AG09319 (cell line): Measurements from ENCODE around the gene ARHGEF10L.

ENCODE experiments used
- DNase-seq: peaks from one replicate; pipeline ENCODE4 v3.0.0-alpha.2; 2010; ENCODE audit warnings: low read depth; ENCODE audit errors: extremely low read depth
- CTCF ChIP-seq: IDR thresholded peaks from 2 replicates; pipeline ENCODE4 v1.5.1; 2011; ENCODE audit warnings: low read depth, mild to moderate bottlenecking, inconsistent platforms, low read length, moderate library complexity

Gene ARHGEF10L

DNA sequence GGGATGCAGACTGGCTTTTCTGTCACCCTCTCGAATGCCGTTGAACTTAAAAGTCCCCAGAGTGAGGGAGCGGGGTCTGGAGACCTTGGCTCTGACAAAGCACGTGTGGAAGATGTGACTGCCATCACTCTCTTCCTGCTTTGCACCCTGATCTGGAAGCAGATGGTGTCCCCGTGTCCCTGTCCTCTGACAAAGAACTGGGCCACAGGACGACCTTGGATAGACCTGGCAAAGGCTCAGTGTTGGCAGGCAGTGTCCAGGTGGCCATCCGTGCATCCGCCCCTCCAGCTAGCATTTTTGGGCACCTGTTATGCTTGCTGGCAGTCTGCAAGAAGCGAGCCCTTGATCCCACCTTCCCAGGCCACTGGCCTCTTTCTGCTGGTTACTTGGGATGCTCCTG lies 27.4 kb downstream of the ARHGEF10L start:
- no peak for DNase-seq
- TF ChIP-seq CTCF = no peak

DNA sequence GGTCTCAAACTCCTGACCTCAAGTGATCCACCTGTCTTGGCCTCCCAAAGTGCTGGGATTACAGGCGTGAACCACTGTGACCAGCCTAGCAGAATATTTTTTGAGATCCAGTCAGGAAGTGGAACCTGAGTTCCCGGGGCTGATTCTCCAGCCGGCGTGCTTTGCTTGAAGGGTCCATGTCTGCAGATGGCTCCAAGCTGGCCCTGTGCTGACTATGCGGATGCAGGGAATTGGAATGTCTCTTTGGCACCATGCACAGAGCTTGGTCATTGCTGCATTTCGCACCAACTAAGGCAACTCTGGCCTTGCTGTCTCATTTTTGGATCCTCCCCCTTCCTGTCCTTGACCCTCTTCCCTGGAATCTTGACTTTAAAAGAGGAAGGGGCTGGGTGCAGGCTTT lies 28.1 kb downstream of the ARHGEF10L start:
- no peak for DNase-seq
- TF ChIP-seq CTCF = no peak

GRCh38 chr1:17568014-17568900 lies 28.8 kb downstream of the ARHGEF10L start:
- DNase-seq = no peak
- no peak for TF ChIP-seq CTCF

GRCh38 chr1:17569200-17570139 lies 30.0 kb downstream of the ARHGEF10L start:
- DNase-seq = peak; percentile 69
- TF ChIP-seq CTCF = no peak

GRCh38 chr1:17570228-17570627 lies 30.7 kb downstream of the ARHGEF10L start:
- TF ChIP-seq CTCF = no peak

GRCh38 chr1:17572264-17572985 lies 32.9 kb downstream of the ARHGEF10L start:
- DNase-seq = no peak
- TF ChIP-seq CTCF = no peak; the same call in 1 of the 2 replicates

More at GRCh38 chr1:17570228-17570627, 30.7 kb downstream of the ARHGEF10L start:
- no peak for DNase-seq
